SK-N-SH (cell line): ENCODE data around the gene TAF4.

Source experiments
- CTCF ChIP-seq: fragments of 200-600 bp; sonication (generic); IDR thresholded peaks from 2 replicates; pipeline ENCODE4 v1.6.1; 2017; ENCODE audit warnings: antibody characterized with exemption, mild to moderate bottlenecking, moderate library complexity
- EP300 ChIP-seq, 2 experiments: IDR thresholded peaks; 2 replicates each; pipeline versions ENCODE4 v1.4.0 to v1.6.1; 2012; ENCODE audit warnings: borderline replicate concordance in 1 of 2, low read depth in 1 of 2, low read length in 1 of 2
- NRF1 ChIP-seq: IDR thresholded peaks from 2 replicates; pipeline ENCODE4 v1.6.1; 2012; ENCODE audit warnings: low read depth, mild to moderate bottlenecking, low read length
- POLR2AphosphoS5 ChIP-seq: IDR thresholded peaks from 2 replicates; pipeline ENCODE4 v1.6.1; 2012; ENCODE audit warnings: low read depth, low read length
- RAD21 ChIP-seq: IDR thresholded peaks from 2 replicates; pipeline ENCODE4 v1.6.1; 2012; ENCODE audit warnings: mild to moderate bottlenecking, low read length
- REST ChIP-seq: IDR thresholded peaks from 2 replicates; pipeline ENCODE4 v1.6.1; 2012; ENCODE audit warnings: mild to moderate bottlenecking, low read depth, low read length, moderate library complexity
- RXRA ChIP-seq: IDR thresholded peaks from 2 replicates; pipeline ENCODE4 v1.4.0; 2012; ENCODE audit warnings: low read depth, mild to moderate bottlenecking, borderline replicate concordance

- TF ChIP-seq CTCF: no peak
- TF ChIP-seq EP300 (IDR thresholded peaks at IDR 0.05; ENCODE audit: borderline replicate concordance in 1 of 2, low read depth in 1 of 2, low read length in 1 of 2): no peak
- TF ChIP-seq RAD21: no peak
- TF ChIP-seq NRF1: no peak
- TF ChIP-seq POLR2AphosphoS5: no peak
- TF ChIP-seq RXRA: no peak
- TF ChIP-seq REST: no peak
These were observed 116.9 kb downstream of the TAF4 start for GRCh38 chr20:61948586-61949362.
